ENCODE data around the gene KDF1. TPM values are rescaled to one million over a fixed set of nuclear protein-coding genes. Genes with fewer than 3 reads are reported as not detected.

KDF1 gene
- total and polyA plus RNA-seq, 8 donors, result 7.2 to 13.7 (median 9.2) TPM

DNA sequence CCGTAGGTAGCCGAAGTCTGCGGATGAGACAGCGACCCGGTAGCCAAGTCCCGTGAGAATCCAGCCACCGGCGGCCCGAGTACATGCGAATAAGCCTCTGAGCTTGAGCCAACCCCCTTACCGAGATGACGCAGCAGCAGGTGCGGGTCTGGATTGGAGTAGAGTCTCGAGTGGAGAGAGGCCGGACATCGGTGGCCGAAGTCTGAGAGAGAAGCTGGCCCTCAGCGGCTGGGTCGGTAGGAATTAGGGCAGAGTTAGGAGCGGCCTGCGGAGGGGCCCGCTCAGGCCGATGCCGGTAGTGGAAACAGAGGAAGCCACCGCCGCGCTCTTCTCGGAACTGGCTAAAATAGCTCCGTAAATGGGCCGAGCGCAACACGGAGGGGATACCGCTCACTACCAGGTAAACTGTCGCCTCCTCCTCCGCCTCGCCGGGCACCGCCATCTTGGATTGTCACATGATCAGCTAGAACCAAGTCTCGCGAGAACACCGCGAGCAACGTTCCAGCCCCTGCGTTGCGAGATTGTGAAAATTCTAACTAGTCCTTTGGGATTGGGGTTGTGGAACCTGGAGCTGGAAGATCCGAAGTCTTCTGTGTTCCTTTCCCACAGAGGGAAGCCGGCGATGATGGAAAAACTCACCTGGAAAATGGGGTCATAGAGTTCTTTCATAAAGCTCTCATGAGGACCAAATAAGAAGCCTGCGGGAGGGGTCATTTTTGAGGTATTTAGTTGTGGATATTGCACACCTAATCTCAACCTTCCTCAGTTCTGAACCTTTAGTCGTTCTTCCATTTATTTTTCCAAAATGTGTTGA, 60.1 kb downstream of the KDF1 start, which contains the start of gene GPATCH3:
GPATCH3 (minus strand) TSS at position 467 of the 814 bp plus-strand sequence; CDS start at position 442, 25 bp downstream.
- intact Hi-C loops (cut with DNase I), result no loop called here
- Histone ChIP-seq H3K27me3 (no peaks in the 10 kb centered on the region), H3K27ac (peak within 1 kb of the TSS; percentile 35 to 83 (median 64)), H3K4me3 (peak within 1 kb of the TSS; percentile 73 to 92 (median 84)), H3K4me1 (peaks cover 7 to 23% (median 20%) of the 10 kb centered on the region in 3 donors), H3K9me3 (no peaks in the 10 kb centered on the region), H3K36me3 (peaks cover 0 to 20% (median 6%) of the 10 kb centered on the region in 3 donors)
- ATAC-seq (peak; percentile 92 to 97 (median 96)), DNase-seq (peak; percentile 88 to 97 (median 92)), FAIRE-seq (no peak)
- TF ChIP-seq, protein P1, sequence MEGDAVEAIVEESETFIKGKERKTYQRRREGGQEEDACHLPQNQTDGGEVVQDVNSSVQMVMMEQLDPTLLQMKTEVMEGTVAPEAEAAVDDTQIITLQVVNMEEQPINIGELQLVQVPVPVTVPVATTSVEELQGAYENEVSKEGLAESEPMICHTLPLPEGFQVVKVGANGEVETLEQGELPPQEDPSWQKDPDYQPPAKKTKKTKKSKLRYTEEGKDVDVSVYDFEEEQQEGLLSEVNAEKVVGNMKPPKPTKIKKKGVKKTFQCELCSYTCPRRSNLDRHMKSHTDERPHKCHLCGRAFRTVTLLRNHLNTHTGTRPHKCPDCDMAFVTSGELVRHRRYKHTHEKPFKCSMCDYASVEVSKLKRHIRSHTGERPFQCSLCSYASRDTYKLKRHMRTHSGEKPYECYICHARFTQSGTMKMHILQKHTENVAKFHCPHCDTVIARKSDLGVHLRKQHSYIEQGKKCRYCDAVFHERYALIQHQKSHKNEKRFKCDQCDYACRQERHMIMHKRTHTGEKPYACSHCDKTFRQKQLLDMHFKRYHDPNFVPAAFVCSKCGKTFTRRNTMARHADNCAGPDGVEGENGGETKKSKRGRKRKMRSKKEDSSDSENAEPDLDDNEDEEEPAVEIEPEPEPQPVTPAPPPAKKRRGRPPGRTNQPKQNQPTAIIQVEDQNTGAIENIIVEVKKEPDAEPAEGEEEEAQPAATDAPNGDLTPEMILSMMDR (IDR thresholded peaks at IDR 0.05), result no peak
- 0 to 1% methylated on average over 50 of the region's 50 CpGs for WGBS, 2 donors

Other genes starting within 250 kb of the KDF1 start
- gene PIGV, start 172.5 kb downstream of the KDF1 start, total RNA-seq, result 1 to 10 TPM; 5.6 to 9.5 (median 7.3) TPM
- 1 to 10 TPM; 3.3 to 6.2 TPM for gene PIGV, start 172.5 kb downstream of the KDF1 start, polyA plus RNA-seq
- 1 to 10 TPM; 3.4 to 9.9 (median 5.4) TPM for gene ZDHHC18, start 133.8 kb downstream of the KDF1 start, total RNA-seq
- gene ZDHHC18, start 133.8 kb downstream of the KDF1 start, polyA plus RNA-seq, result 1 to 10 TPM; 6.4 to 8.6 TPM
- gene SFN, start 97.3 kb downstream of the KDF1 start, total RNA-seq, result 1 to 10 TPM in 3 of 6 donors, under 1 TPM in 2, not detected in 1; 0.28 to 1.8 (median 1.0) TPM
- gene SFN, start 97.3 kb downstream of the KDF1 start, polyA plus RNA-seq, result under 1 TPM; 0.46 to 0.77 TPM
- 10 to 100 TPM in 5 of 6 donors, 1 to 10 TPM in 1; 9.4 to 14.1 (median 11.3) TPM for gene GPN2, start 70.2 kb downstream of the KDF1 start, total RNA-seq
- 10 to 100 TPM; 11.8 to 14.2 TPM for gene GPN2, start 70.2 kb downstream of the KDF1 start, polyA plus RNA-seq
- 1 to 10 TPM; 3.9 to 8.0 (median 6.1) TPM for gene GPATCH3, start 60.0 kb downstream of the KDF1 start, total RNA-seq
- gene GPATCH3, start 60.0 kb downstream of the KDF1 start, polyA plus RNA-seq, result 10 to 100 TPM; 13.9 to 18.1 TPM
- gene NR0B2, start 46.5 kb downstream of the KDF1 start, total RNA-seq, result 10 to 100 TPM in 4 of 6 donors, 1 to 10 TPM in 2; 7.5 to 29.4 (median 11.4) TPM
- 10 to 100 TPM; 20.9 to 37.5 TPM for gene NR0B2, start 46.5 kb downstream of the KDF1 start, polyA plus RNA-seq
- 10 to 100 TPM; 25.6 to 42.5 (median 31.5) TPM for gene NUDC, start 38.7 kb downstream of the KDF1 start, total RNA-seq
- 10 to 100 TPM; 42.8 to 54.1 TPM for gene NUDC, start 38.7 kb downstream of the KDF1 start, polyA plus RNA-seq
- 10 to 100 TPM; 10.4 to 36.8 (median 18.4) TPM for gene TRNP1, start 33.2 kb upstream of the KDF1 start, total RNA-seq
- 10 to 100 TPM; 42.1 to 48.2 TPM for gene TRNP1, start 33.2 kb upstream of the KDF1 start, polyA plus RNA-seq
- 1 to 10 TPM in 1 of 6 donors, under 1 TPM in 5; 0.08 to 2.0 (median 0.61) TPM for gene TENT5B, start 52.4 kb upstream of the KDF1 start, total RNA-seq
- 1 to 10 TPM; 1.3 to 3.3 TPM for gene TENT5B, start 52.4 kb upstream of the KDF1 start, polyA plus RNA-seq
- gene SLC9A1, start 194.7 kb upstream of the KDF1 start, total RNA-seq, result 10 to 100 TPM in 4 of 6 donors, 1 to 10 TPM in 2; 8.3 to 20.6 (median 11.1) TPM
- 10 to 100 TPM in 1 of 2 donors, 1 to 10 TPM in 1; 9.8 to 15.0 TPM for gene SLC9A1, start 194.7 kb upstream of the KDF1 start, polyA plus RNA-seq

Measured in pancreas (tissue), 10 donors.